IPS-NIHi7 (cell line): ENCODE data around the gene ZDHHC3.
"Not testable (repeated sequence)": the region's sequence is repeated elsewhere in the genome, so short reads cannot be mapped to it uniquely, and the experiment has no call there.

Source experiments
- DNase-seq: peaks from one replicate; pipeline ENCODE4 v3.0.0; 2012; ENCODE audit warnings: mixed read lengths; ENCODE audit errors: extremely low spot score

The ZDHHC3 gene

DNA sequence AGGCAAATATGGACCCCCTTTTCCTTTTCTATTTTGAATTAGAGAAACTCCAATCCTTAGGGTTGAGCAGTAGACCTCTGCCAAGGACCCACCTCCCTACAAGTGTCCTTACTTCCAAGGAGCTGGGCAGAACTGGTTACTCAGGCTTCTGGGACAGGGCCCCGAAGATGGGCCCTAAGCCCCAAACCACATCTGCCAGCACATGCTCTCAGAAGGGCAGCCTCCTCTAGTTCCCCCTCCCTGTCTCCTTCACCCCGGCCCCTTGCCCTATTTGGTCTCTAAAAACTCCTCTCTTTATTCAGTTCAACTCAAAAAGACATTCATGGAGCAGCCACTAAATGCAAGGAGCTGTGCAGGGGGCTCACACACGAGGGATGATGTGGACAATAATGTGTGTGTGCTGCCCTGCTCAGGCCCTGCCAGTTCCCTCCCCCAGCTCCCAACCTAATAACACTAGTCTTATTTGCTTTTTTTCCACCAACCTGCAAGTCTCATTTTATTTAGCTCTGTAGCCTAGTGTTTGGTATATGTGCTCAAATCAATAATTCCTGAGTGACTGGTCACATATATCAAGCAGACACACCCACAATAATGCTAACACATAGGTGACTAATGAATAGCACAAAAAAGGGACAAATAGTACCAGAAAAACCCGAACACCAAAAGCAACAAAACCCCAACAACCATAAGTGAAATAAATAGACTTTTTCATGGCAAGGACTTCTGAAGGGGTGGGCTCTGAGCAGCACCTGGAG is 12.2 kb downstream of the ZDHHC3 start:
- DNase-seq = no peak

DNA sequence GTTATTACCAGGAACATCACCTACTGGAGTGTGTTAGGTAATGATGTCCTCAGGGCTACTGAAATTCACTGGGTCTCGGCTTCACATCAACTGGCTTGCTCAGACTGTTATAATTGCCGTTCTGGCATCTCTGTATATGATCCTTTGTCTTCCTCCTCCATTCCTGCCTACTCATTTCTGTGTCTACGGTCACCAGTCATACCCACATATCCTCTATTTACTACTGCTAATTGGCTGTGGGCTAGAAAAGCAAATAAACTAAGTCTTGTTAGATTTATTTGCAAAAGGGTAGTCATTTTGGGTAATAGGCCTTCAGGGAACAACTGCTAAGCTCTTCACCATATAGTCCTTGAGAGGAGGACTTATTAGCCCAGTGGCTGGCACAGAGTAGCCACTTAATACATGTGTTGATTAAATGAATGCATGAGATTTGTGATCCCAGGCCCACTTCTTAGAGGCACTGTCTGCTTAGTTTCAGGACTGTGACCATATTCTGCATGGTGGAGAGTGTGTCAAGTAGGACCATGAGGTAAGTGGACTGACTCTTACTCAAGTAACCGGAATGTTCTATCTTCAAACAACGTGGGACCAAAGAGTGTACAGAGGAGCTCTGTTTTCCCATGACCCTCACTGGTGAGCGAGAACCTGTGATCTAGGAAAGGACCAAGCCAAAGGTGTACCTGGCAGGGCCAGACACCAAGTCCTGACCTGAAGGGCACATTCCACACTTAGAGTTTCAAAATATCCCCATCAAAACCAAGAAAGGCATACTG is 13.2 kb downstream of the ZDHHC3 start:
- no peak for DNase-seq

DNA sequence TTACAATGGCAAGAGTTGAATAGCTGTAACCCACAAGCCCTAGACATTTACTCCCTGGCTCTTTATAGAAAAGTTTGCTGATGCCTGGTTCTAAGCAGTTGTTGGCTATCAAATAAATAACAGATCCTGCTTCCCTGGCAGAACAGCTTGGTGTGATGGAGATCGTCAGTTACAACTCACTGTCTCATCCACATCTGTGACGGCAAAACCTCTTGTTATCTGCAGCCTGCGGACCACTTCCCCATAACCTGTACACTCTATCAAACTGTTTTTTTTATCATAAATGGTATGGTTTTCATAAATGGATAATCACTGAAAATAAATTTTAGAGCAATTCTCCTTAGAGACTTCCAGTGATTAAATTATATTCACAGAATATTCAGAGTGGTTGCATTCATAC is 14.1 kb downstream of the ZDHHC3 start:
- no peak for DNase-seq

DNA sequence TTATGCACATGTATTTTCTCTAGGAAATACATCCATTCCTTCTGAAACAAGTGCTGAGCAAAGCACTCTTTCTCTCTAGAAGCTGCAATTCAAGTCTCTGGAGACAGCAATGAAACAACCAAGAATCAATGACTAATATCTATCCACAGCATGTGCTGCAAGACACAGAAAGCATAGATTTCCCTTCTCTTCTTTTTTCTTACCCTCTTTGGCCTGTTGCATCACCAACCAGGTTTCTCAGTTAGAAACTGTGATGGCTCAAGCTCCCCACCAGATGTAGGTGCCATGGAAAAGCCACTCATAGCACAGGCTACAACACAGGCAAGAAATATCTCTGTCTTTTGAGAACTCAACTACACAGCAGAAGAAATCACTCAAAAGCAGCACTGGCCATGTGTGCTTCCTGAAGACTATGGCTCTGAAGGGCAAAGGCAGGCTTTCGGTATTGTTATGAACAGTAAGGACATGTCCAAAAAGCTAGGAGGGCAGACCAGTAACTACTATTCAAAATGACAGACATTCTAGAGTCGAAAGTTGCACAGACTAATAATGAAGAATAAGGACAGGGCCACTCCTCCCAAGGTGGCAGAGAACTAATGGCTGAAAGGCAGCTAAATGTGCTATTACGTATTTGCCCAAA is 15.5 kb downstream of the ZDHHC3 start:
- no peak for DNase-seq

DNA sequence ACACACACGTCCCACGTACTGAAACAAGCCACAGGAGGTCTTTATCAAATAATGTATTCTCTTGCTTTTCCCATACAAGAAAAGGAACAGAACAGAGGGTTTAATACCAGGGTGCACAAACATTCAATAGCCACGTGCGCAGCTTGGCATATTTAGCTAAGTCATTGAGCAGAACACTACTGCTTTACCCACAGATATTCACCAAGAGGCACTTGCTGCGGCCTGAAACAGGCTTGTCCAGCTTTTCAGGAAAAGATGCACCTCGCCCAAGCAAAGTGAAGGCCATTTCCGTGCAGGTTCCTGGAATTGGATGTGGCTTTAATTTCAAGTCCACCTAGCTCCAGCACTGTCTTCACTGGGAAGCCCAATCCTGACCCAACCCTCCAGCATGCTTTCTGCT is 17.6 kb downstream of the ZDHHC3 start:
- no peak for DNase-seq

DNA sequence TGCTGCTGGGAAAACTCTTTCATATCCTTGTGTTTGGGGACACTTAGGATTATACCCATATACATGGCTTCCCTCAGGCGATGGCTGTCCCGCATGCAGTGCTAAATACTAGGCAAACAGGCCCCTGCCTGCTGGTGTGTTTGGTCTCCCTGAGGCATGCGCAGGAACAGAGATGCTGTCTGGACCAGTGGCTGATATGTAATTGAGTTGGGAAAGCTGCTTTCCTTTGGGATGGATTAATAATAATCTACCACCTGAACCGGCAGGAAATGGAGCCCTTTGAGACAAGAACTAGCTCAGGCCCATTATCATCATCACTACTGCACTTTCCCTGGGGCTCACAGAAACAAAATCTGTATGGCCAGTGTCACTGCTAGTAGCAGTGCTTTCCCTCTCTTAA is 18.0 kb downstream of the ZDHHC3 start:
- DNase-seq = no peak

- DNase-seq = no peak
Measured at GRCh38 chr3:44955917-44956316, 20.1 kb downstream of the ZDHHC3 start.

GRCh38 chr3:44954962-44955361 is 21.0 kb downstream of the ZDHHC3 start:
- DNase-seq = no peak

- DNase-seq = no peak
Measured at GRCh38 chr3:44954304-44954703, 21.7 kb downstream of the ZDHHC3 start.

DNA sequence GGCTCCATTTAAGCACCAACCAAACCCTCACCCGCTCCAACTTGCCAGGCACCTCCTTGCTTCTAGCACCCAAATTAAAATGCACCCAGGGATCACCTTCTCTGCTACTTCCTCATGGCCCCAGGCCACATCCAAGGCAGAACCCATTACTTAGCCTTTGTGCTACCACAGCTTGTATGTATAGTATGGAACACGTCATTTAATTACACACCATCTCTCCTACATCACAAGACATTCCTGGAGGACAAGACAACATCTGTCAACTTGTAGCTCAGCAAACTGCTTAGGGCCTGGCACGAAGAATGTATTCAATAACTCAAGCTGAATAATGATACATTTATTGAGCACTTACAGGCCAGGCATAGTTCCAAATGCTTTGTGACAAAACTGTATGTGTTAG is 23.3 kb downstream of the ZDHHC3 start:
- DNase-seq = no peak

GRCh38 chr3:44950275-44950734 is 25.7 kb downstream of the ZDHHC3 start:
- peak; percentile 41 for DNase-seq

DNA sequence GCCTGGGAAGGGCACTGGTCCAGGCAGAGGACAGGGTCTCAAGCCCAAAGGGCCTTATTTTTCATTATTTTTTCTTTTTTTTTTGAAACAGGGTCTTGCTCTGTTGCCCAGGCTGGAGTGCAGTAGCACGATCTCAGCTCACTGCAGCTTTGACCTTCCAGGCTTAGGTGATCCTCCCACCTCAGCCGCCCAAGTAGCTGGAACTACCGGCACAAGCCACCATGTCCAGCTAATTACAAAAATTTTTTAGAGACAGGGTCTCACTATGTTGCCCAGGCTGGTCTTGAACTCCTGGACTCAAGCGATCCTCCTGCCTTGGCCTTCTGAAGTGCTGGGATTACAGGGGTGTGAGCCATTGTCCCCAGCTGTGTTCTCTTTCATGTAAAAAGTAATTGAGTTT is 26.2 kb downstream of the ZDHHC3 start:
- DNase-seq = not testable (repeated sequence)

GRCh38 chr3:44948239-44948638 is 27.7 kb downstream of the ZDHHC3 start:
- DNase-seq = no peak

GRCh38 chr3:44942202-44942921 is 33.6 kb downstream of the ZDHHC3 start:
- no peak for DNase-seq

- DNase-seq = no peak
Measured at GRCh38 chr3:44939581-44940036, 36.4 kb downstream of the ZDHHC3 start.

DNA sequence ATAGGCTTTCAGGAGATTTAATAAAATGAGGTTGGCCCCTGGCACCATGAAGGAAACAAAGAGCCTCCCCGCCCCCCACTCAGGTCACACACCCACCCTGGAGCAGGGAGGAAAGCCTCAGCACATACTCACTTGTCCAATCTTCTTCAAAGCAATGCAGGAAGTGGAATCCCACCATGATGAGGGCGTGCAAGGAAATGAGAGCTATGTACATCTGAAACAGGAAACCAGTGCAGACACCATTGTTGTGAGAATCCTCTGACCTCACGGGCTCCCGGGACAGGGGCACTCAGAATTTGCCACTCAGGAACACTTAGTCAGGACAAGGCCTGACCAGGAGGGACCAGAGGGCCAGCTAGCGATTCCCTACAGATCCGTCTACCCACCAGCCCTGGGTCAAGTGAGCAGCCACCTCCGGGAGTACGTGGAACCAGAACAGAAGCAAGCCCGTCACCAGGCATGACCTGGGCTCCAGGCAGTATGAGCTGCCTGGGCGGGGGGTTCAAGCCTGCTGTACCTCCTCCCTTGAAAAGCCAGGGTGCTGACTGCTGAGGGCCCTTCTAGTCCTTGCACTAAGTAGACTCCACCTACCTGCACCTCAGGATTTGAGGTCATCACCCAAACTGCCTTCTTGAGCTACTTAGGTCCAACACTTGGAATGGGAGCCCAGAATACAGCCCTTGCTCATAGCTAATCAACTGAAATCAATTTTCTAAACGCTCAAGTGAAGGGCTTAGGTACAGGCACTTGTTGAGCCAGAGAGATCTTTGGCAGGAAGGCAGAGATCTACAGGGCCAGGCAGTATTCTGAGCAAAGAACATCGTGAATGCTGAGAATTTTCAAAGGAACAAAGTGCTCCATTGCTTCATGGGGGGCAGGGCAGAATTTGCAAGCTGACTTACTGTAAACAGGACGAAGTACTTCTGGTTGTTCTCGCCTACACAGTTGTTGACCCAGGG is 42.7 kb downstream of the ZDHHC3 start:
- no peak for DNase-seq

- DNase-seq = no peak
Measured at GRCh38 chr3:44932271-44932670, 43.7 kb downstream of the ZDHHC3 start.

- no peak for DNase-seq
Measured at GRCh38 chr3:44931791-44932190, 44.2 kb downstream of the ZDHHC3 start.

DNA sequence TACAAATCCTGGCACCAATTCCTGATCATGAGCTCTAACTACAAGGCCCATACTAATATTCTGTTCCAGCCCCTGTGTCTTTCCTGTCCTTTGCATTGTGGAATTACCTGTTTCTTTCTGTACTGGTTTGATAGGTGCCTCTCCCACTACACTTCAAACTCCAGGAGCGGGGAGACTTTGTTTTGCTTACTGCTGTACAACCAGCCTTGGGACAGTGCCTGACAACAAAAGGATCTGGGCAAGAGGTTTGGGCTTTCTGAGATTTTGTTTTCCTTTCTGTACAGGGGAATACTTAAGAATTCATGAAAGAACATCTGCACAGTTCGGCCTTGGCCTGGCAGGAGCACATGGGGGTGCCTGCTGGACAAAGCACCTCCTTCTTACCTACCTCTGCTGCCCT is 45.1 kb downstream of the ZDHHC3 start:
- no peak for DNase-seq

DNA sequence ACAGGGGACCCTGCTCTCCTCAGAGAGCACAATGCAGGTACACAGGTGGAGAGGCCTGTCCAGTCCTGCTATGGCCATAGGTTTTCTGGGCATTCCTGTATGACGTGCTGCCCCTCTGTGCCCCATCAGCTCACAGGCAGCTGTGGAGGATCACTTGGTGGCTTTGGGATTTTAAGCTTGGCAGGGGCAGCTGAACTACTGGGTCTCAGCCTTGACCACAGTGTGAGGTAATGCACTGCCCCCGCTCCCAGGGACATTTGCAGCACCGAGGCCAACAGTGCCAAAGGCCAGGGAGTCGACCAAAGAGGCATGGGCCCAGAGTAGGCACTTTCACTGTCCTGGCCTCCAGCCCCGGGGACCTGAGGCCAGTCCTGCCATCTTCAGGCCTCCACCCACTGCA is 46.2 kb downstream of the ZDHHC3 start:
- no peak for DNase-seq

DNA sequence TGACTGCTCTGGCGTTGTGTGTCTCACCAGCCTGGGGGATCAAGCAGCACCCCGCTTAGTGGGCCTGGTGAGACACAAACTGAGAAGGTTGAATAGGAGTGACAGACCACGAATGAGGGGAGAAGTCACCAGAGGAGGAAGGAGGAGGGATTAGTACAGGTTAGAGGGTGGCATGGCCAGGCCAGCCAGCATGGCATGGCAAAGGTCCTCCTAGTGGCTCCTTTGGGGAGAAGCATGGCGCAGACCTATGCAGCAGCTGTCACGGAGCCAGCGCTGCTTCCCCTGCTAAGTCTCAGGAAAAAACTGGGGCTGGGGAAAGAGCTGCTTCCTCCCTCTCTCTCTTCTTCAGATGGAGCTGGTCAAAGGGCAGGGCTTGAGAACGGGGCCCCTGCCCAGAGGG is 48.6 kb downstream of the ZDHHC3 start:
- no peak for DNase-seq
